ENCODE data around the gene PPFIA4.

The PPFIA4 gene

GRCh38 chr1:203099805-203100515 lies 73.7 kb downstream of the PPFIA4 start:
- DNase-seq (ENCODE audit: low read depth, low spot score), result no peak

- DNase-seq (ENCODE audit: low read depth, low spot score), result no peak
These were observed 74.2 kb downstream of the PPFIA4 start for GRCh38 chr1:203100516-203100869.

- no peak for DNase-seq (ENCODE audit: low read depth, low spot score)
These were observed 75.7 kb downstream of the PPFIA4 start for GRCh38 chr1:203101813-203102634.

GRCh38 chr1:203103216-203103615 lies 76.9 kb downstream of the PPFIA4 start:
- no peak for DNase-seq (ENCODE audit: low read depth, low spot score)

- DNase-seq (ENCODE audit: low read depth, low spot score), result no peak
These were observed 77.7 kb downstream of the PPFIA4 start for GRCh38 chr1:203103829-203104495.

GRCh38 chr1:203104789-203105390 lies 78.6 kb downstream of the PPFIA4 start:
- no peak for DNase-seq (ENCODE audit: low read depth, low spot score)

- no peak for DNase-seq (ENCODE audit: low read depth, low spot score)
These were observed 86.2 kb downstream of the PPFIA4 start for GRCh38 chr1:203112475-203112874.

GRCh38 chr1:203113308-203113707 lies 87.0 kb downstream of the PPFIA4 start:
- DNase-seq (ENCODE audit: low read depth, low spot score), result no peak

- no peak for DNase-seq (ENCODE audit: low read depth, low spot score)
These were observed 87.9 kb downstream of the PPFIA4 start for GRCh38 chr1:203114202-203114601.

- DNase-seq (ENCODE audit: low read depth, low spot score), result no peak
These were observed 90.0 kb downstream of the PPFIA4 start for GRCh38 chr1:203116091-203116820.

- no peak for DNase-seq (ENCODE audit: low read depth, low spot score)
These were observed 91.6 kb downstream of the PPFIA4 start for GRCh38 chr1:203117611-203118575.

- DNase-seq (ENCODE audit: low read depth, low spot score), result no peak
These were observed 94.2 kb downstream of the PPFIA4 start for GRCh38 chr1:203120325-203121153.

GRCh38 chr1:203121186-203122015 lies 95.1 kb downstream of the PPFIA4 start:
- no peak for DNase-seq (ENCODE audit: low read depth, low spot score)

GRCh38 chr1:203122159-203122558 lies 95.9 kb downstream of the PPFIA4 start:
- DNase-seq (ENCODE audit: low read depth, low spot score), result no peak

GRCh38 chr1:203124011-203124410 lies 97.7 kb downstream of the PPFIA4 start:
- DNase-seq (ENCODE audit: low read depth, low spot score), result no peak

GRCh38 chr1:203124546-203125317 lies 98.4 kb downstream of the PPFIA4 start:
- DNase-seq (ENCODE audit: low read depth, low spot score), result no peak

- no peak for DNase-seq (ENCODE audit: low read depth, low spot score)
These were observed 100.0 kb downstream of the PPFIA4 start for GRCh38 chr1:203126151-203126865.

Measured in activated naive CD8-positive, alpha-beta T cell treated with anti-CD3 and anti-CD28 coated beads, Interleukin-2, amount 50 U/mL, for 16 hours (primary cell).